HG02610 (cell line): ENCODE results near the gene MT4.

Experiments used
- ATAC-seq: cut with Tn5 transposase; IDR thresholded peaks from one replicate; pipeline ENCODE4 v1.9.1; 2021; ENCODE audit warnings: mild to moderate bottlenecking, moderate library complexity; ENCODE audit not compliant: unreplicated experiment

Gene MT4

DNA sequence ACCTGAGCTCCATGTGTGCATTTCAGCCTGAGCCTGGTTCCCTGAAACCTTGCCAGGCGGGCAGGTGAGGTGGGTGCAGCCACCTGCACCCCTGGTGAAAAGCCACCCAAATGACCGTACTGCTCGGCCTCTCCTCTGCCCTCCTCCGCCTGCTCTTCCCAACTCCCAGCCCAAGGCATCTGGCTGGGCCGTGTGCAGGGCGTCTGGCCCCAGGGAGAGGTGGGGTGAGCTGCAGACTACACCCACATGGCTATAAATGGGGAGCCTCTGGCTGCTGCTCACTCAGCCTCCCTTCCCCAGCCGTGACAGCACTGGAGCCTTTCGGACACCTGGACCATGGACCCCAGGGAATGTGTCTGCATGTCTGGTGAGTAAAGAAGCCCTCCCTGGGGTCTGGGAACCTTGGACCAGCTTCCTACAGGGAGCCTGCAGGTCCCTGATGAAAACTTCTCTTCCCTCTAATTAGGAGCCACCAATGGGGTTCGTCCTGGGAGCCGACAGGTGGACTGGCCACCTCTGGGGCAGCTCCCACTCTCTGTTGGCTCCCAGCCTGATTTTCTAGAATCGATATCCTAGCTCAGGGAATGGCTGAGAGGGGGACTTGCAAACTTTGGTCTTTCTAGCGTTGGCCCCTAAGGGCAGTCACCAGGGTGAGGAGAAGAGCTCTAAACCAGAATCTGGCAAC is at the start of gene MT4:
MT4 (plus strand) TSS at position 281 of the 685 bp plus-strand sequence; CDS start at position 337, 56 bp downstream.
- no peak for ATAC-seq

GRCh38 chr16:56515665-56516064 is 49.2 kb upstream of the MT4 start:
- no peak for ATAC-seq

GRCh38 chr16:56517206-56517605 is 47.7 kb upstream of the MT4 start:
- ATAC-seq = no peak

DNA sequence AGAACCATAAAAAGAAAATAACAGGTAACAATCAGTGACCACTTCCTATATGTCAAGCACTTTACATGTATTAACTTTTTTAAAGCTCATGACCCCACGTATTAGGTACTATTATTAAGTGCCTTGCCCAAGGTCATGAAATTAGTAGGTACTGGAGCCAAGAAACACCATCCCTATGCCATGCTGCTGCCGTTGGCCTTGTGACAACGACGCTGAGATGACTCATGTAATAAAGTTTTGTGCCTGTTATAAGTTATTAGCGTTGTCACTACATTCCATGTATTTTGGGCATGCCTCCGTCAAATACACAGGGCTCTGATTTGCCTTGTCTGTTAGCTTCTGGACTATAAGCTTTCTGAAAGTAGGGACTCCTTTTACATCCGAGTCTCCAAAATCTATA is 46.4 kb upstream of the MT4 start:
- no peak for ATAC-seq

GRCh38 chr16:56519459-56520250 is 45.2 kb upstream of the MT4 start, which contains the start of gene BBS2:
BBS2 (minus strand) TSS chr16:56520024; CDS start chr16:56519862, 162 bp downstream.
- peak; percentile 89 for ATAC-seq

- ATAC-seq = no peak
Measured at GRCh38 chr16:56520251-56520577, 44.7 kb upstream of the MT4 start.

GRCh38 chr16:56525236-56525635 is 39.6 kb upstream of the MT4 start:
- no peak for ATAC-seq

- ATAC-seq = no peak
Measured at GRCh38 chr16:56530872-56531271, 34.0 kb upstream of the MT4 start.

DNA sequence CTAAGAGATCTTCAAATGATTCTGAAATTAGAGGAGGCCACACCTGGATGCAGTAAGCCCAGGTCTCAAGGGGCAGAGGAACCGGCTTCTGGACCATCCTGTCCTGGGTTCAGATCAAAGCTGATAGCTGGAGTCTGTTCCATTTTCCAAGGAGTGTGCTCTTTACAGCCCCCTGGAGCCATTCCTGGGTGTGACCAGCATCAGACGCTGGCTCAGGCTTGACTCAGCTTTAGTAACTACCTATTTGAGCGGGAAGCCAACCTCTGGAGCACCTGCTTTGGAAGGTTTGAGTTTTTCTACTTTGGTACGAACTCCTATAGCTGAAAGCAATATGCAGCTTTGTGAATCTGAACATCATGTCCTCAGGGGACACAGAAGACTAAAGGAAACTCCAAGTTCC is 32.2 kb upstream of the MT4 start:
- no peak for ATAC-seq

- no peak for ATAC-seq
Measured at GRCh38 chr16:56534847-56535383, 30.0 kb upstream of the MT4 start.

GRCh38 chr16:56538331-56538730 is 26.5 kb upstream of the MT4 start:
- no peak for ATAC-seq

DNA sequence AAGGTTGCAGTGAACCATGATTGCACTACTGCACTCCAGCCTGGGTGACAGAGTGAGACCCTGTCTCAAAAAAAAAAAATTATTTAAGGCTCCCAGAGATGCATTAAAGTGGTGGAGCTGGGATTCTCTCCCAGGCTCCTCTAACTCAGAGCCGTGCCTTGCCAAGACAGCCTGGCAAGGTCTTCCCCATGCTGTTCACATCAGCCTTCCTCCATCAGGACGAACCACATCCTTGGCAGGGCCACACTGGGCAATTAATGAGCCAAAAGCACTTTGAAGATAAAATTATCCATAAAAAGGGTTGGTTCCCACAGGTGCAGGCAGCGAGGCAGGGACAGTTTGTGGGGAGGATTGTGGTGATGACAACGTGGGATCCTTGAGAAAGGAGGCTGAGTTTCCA is 25.2 kb upstream of the MT4 start:
- ATAC-seq = no peak

- no peak for ATAC-seq
Measured at GRCh38 chr16:56542039-56542438, 22.8 kb upstream of the MT4 start.

GRCh38 chr16:56547120-56547948 is 17.5 kb upstream of the MT4 start:
- ATAC-seq = no peak

- ATAC-seq = no peak
Measured at GRCh38 chr16:56547949-56548567, 16.8 kb upstream of the MT4 start.

DNA sequence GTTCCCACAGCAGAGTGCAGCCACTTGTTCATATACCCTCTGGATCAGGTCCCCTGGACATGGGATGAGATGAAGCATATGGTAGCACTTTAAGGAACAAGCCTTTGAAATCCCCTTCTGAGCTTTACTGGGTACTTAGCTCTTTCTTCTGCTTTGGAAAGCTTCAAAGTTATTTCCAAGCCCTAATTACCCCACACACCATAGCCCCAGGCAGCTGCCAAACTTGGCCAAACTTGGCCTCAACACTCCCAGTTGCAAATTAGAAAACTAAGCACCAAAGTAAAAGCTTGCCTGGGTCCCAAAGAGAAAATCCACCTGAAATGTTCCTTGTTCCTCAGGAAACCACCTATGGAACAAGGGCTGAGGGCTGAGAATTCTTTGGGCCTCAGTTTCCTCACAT is 15.7 kb upstream of the MT4 start:
- ATAC-seq = no peak

DNA sequence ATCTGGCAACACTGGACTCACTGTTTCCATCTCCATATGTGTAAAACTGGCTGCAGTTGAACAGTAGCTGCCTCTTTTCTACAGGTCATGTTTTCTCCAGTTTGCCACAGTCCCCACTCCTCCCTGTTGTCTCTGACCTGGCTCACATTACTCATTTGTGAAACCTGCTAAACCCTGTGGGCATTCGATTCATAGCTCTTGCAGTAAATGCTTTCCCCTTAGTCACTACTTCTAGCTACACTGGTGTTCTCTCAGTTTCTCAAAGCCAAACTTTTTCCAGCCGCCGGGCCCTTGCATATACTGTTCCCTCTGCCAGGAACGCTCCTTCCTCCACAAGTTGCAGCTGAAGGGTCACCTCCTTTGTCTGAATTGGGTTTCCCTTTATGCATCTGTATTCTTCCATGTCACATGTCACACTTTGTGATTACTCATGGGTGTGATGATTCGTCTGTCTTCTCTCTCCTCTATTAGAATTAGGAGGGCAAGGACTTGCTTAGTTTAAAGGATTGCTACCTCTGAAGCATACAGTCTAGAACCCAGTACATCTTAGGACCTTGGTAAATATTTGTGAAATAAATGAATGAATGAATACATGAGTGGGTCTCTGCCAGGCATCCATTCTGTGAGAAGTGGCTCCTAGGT is 15.0 kb upstream of the MT4 start:
- ATAC-seq = no peak

GRCh38 chr16:56551796-56552738 is 12.8 kb upstream of the MT4 start:
- ATAC-seq = no peak

- no peak for ATAC-seq
Measured at GRCh38 chr16:56554441-56554840, 10.4 kb upstream of the MT4 start.
